Fibroblast of lung (primary cell): ENCODE results near the gene NUP210. TPM values are rescaled to one million over a fixed set of nuclear protein-coding genes. Genes with fewer than 3 reads are reported as not detected.

ENCODE experiments used
- DNase-seq, 2 donors: peaks; one replicate each; pipeline versions ENCODE4 v3.0.0 to v3.0.0-alpha.2; 2010; ENCODE audit warnings: low read depth in 2 of 2
- H2AFZ ChIP-seq: 2 replicates; pipeline ENCODE4 v1.5.1; 2012; ENCODE audit warnings: low read length, control low read depth, inconsistent platforms
- H3K27ac ChIP-seq: 2 replicates; pipeline ENCODE4 v1.5.1; 2011; ENCODE audit warnings: low read length, control low read depth; ENCODE audit not compliant: insufficient read depth
- H3K27me3 ChIP-seq: 2 replicates; pipeline ENCODE4 v1.5.1; 2011; ENCODE audit warnings: mild to moderate bottlenecking, low read length; ENCODE audit not compliant: control insufficient read depth, insufficient read depth
- H3K36me3 ChIP-seq: 2 replicates; pipeline ENCODE4 v1.5.1; 2011; ENCODE audit warnings: low read length; ENCODE audit not compliant: control insufficient read depth, insufficient read depth
- H3K4me1 ChIP-seq: 2 replicates; pipeline ENCODE4 v1.5.1; 2011; ENCODE audit warnings: low read length; ENCODE audit not compliant: control insufficient read depth, insufficient read depth; ENCODE audit errors: extremely low read depth
- H3K4me2 ChIP-seq: 2 replicates; pipeline ENCODE4 v1.5.1; 2011; ENCODE audit warnings: low read length, control low read depth; ENCODE audit not compliant: insufficient read depth; ENCODE audit errors: extremely low read depth
- H3K4me3 ChIP-seq, 4 experiments: fragments of 200-600 bp in 1 of 4; sonication (generic) in 1 of 4; replicated peaks in 1 of 4; 2 replicates each; pipeline ENCODE4 v1.5.1; 2011 to 2016; ENCODE audit warnings: low read length in 4 of 4, low read depth in 3 of 4, mild to moderate bottlenecking in 3 of 4, control low read depth in 2 of 4, inconsistent platforms in 1 of 4, mixed read lengths in 1 of 4; ENCODE audit not compliant: insufficient read depth in 1 of 4; ENCODE audit errors: control extremely low read depth in 1 of 4
- H3K79me2 ChIP-seq: 2 replicates; pipeline ENCODE4 v1.5.1; 2012; ENCODE audit warnings: mild to moderate bottlenecking, low read length, inconsistent platforms; ENCODE audit not compliant: control insufficient read depth, insufficient read depth
- H3K9ac ChIP-seq: 2 replicates; pipeline ENCODE4 v1.5.1; 2011; ENCODE audit warnings: mild to moderate bottlenecking, low read length, control low read depth; ENCODE audit not compliant: insufficient read depth
- H3K9me3 ChIP-seq: 2 replicates; pipeline ENCODE4 v1.5.1; 2012; ENCODE audit warnings: low read depth, low read length; ENCODE audit not compliant: control insufficient read depth, insufficient read depth
- H4K20me1 ChIP-seq: 2 replicates; pipeline ENCODE4 v1.5.1; 2011; ENCODE audit warnings: low read length; ENCODE audit not compliant: control insufficient read depth, insufficient read depth; ENCODE audit errors: extremely low read depth
- CTCF ChIP-seq, 2 donors: IDR thresholded peaks in 1 of 2; conservative IDR thresholded peaks in 1 of 2; 1 replicate in 1 of 2; 2 replicates in 1 of 2; pipeline ENCODE4 v1.5.1; 2011 to 2012; ENCODE audit warnings: low read length in 2 of 2, control low read depth in 1 of 2, inconsistent platforms in 1 of 2, low read depth in 1 of 2, mild to moderate bottlenecking in 1 of 2
- EZH2 ChIP-seq: IDR thresholded peaks from 2 replicates; pipeline ENCODE4 v1.5.1; 2012; ENCODE audit warnings: low read length, control low read depth, mild to moderate bottlenecking; ENCODE audit errors: missing control alignments
- polyA plus RNA-seq, 2 donors: library from polyadenylated mRNA; depleted of rRNA in 1 of 2; stranded (reverse) in 1 of 2; unstranded in 1 of 2; fragments of >200 nt; gene quantifications; 2 replicates each; pipeline ENCODE4 v1.2.1, GENCODE V29; 2011 to 2012; ENCODE audit warnings: missing spikeins in 1 of 2
- total RNA-seq: library from RNA; depleted of rRNA; stranded (reverse); fragments of >200 nt; gene quantifications from 2 replicates; pipeline ENCODE4 v1.2.1, GENCODE V29; 2014

NUP210 gene
- total and polyA plus RNA-seq, 2 donors (not counting 1 experiment from before 2014, with no cell fraction given) = 0.09 to 0.33 TPM

- no peak for DNase-seq
These were observed 113.1 kb downstream of the NUP210 start for GRCh38 chr3:13307041-13307440.

GRCh38 chr3:13305623-13306022, 114.5 kb downstream of the NUP210 start:
- no peak for DNase-seq
- TF ChIP-seq EZH2 = no peak
- TF ChIP-seq CTCF (conservative IDR thresholded peaks at IDR 0.05 in 1 of 2, IDR thresholded peaks at IDR 0.05 in 1 of 2; ENCODE audit: low read depth in 1 of 2, low read length in 2 of 2) = no peak
- Histone ChIP-seq H3K4me1 (no peaks in the 10 kb centered on the region), H3K4me3 (no peak overlapping the region), H3K79me2 (no peaks in the 10 kb centered on the region), H2AFZ (no peak overlapping the region), H3K36me3 (no peaks in the 10 kb centered on the region), H4K20me1 (no peaks in the 10 kb centered on the region), H3K9ac (no peak overlapping the region), H3K27ac (no peak overlapping the region), H3K9me3 (no peaks in the 10 kb centered on the region), H3K4me2 (no peak overlapping the region), H3K27me3 (no peaks in the 10 kb centered on the region)

More at GRCh38 chr3:13307041-13307440, 113.1 kb downstream of the NUP210 start:
- TF ChIP-seq EZH2 (no peak), CTCF (conservative IDR thresholded peaks at IDR 0.05 in 1 of 2, IDR thresholded peaks at IDR 0.05 in 1 of 2; ENCODE audit: low read depth in 1 of 2, low read length in 2 of 2) (no peak)
- H2AFZ ChIP-seq = no peak overlapping the region
- H4K20me1 ChIP-seq = no peaks in the 10 kb centered on the region
- H3K4me3 ChIP-seq = no peak overlapping the region
- H3K27ac ChIP-seq = no peak overlapping the region
- H3K27me3 ChIP-seq = no peaks in the 10 kb centered on the region
- H3K4me2 ChIP-seq = no peak overlapping the region
- no peaks in the 10 kb centered on the region for H3K4me1 ChIP-seq
- no peaks in the 10 kb centered on the region for H3K79me2 ChIP-seq
- no peaks in the 10 kb centered on the region for H3K9me3 ChIP-seq
- no peaks in the 10 kb centered on the region for H3K36me3 ChIP-seq
- H3K9ac ChIP-seq = no peak overlapping the region

- Histone ChIP-seq H3K79me2 (no peaks in the 10 kb centered on the region), H3K4me1 (no peaks in the 10 kb centered on the region), H3K9ac (no peak overlapping the region), H2AFZ (no peak overlapping the region), H3K36me3 (no peaks in the 10 kb centered on the region), H3K27ac (no peak overlapping the region), H3K9me3 (no peaks in the 10 kb centered on the region), H3K4me3 (no peak overlapping the region), H3K27me3 (no peaks in the 10 kb centered on the region), H3K4me2 (no peak overlapping the region), H4K20me1 (no peaks in the 10 kb centered on the region)
- TF ChIP-seq CTCF (conservative IDR thresholded peaks at IDR 0.05 in 1 of 2, IDR thresholded peaks at IDR 0.05 in 1 of 2; ENCODE audit: low read depth in 1 of 2, low read length in 2 of 2) = no peak
- no peak for DNase-seq
These were observed 116.7 kb downstream of the NUP210 start for GRCh38 chr3:13303410-13303809.
